Tibial artery (tissue), 4 donors: Measurements from ENCODE around the gene SCAMP2.

Experiments
- DNase-seq, 2 donors: peaks; one replicate each; pipeline ENCODE4 v3.0.0-alpha.2; 2019
- H3K27ac ChIP-seq, 2 donors: fragments of 200-600 bp; sonication (generic) in 1 of 2; 1 replicate in 1 of 2; 2 replicates in 1 of 2; pipeline ENCODE4 v1.5.1; 2018 to 2019; ENCODE audit warnings: mild to moderate bottlenecking in 1 of 2
- H3K27me3 ChIP-seq, 2 donors: fragments of 200-600 bp; sonication (generic) in 1 of 2; one replicate each; pipeline versions ENCODE4 v1.5.1 to v1.6.0; 2016 to 2019
- H3K36me3 ChIP-seq, 3 donors: fragments of 200-600 bp; sonication (generic) in 2 of 3; one replicate each; pipeline ENCODE4 v1.5.1; 2016 to 2019; ENCODE audit warnings: mild to moderate bottlenecking in 2 of 3
- H3K4me1 ChIP-seq, 4 donors: fragments of 200-600 bp; sonication (generic) in 2 of 4; 1 replicate in 3 of 4; 2 replicates in 1 of 4; pipeline ENCODE4 v1.5.1; 2016 to 2019
- H3K4me3 ChIP-seq, 2 donors: fragments of 200-600 bp; sonication (generic) in 1 of 2; 1 replicate in 1 of 2; 2 replicates in 1 of 2; pipeline ENCODE4 v1.5.1; 2018 to 2019; ENCODE audit warnings: mild to moderate bottlenecking in 2 of 2
- H3K9me3 ChIP-seq, 3 donors: fragments of 200-600 bp; sonication (generic) in 1 of 3; one replicate each; pipeline ENCODE4 v1.5.1; 2016 to 2019
- CTCF ChIP-seq, 2 experiments: fragments of 200-600 bp in 1 of 2; fragments of 450-650 bp in 1 of 2; IDR thresholded peaks; one replicate each; pipeline ENCODE4 v1.5.1; 2017 to 2019; ENCODE audit warnings: antibody characterized with exemption in 2 of 2, mild to moderate bottlenecking in 1 of 2, moderate library complexity in 1 of 2
- intact Hi-C: fragments of 100-400 bp; cut with DNase I; formaldehyde crosslinking; loops from one replicate; pipeline ENCODE4 v1.15.0; 2023; ENCODE audit warnings: low total_unique reads

SCAMP2 gene

GRCh38 chr15:74907163-74907870 is 34.2 kb upstream of the SCAMP2 start:
- Histone ChIP-seq H3K27me3 (no peaks in the 10 kb centered on the region), H3K27ac (peak overlapping the region; percentile 95 to 97), H3K4me3 (peak overlapping the region; percentile 92 to 94), H3K4me1 (peaks cover 5 to 25% (median 19%) of the 10 kb centered on the region in 4 donors), H3K9me3 (no peaks in the 10 kb centered on the region), H3K36me3 (peaks cover 17 to 36% (median 26%) of the 10 kb centered on the region in 3 donors)
- intact Hi-C loops, result loop anchor here (5.0 kb wide), 1 partner anchor 125 kb away; the partner anchor contains the start of gene CSK
- TF ChIP-seq CTCF (IDR thresholded peaks at IDR 0.05), result no peak
- no peak for DNase-seq

DNA sequence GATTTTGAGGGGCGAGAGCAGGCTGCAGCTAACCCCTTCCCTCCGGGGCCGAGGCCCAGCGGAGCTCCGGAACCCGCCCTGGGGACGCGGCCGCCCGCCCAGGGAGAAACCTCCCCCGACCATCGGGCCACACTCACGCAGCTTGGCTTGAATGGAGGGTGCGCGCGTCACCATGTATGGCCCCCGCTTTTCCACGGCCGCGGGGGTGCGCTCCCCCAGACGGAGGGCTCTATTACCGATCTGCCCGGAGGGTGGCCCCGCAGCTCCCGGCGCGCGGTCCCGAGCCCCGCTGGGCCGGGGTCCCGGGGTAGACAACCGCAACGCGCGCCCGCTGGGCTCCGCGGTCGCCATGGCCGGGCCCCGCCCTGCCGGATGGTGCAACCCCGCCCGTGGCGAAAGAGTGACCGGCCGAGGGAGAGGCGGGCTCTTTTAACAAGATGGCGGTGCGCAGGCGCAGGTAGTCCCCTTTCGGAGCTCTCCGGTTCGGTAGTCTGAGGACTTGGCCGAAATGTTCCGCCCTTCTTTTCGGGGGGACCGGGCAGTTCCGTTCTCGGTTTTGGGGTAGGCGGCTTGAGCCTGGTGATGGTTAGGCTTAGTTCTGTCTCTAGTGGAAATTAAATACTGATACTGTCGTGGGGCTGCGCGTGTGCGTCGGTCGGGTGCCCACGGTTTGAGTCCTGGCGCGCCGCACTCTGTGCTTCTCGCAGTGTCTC is 33.4 kb upstream of the SCAMP2 start, which contains the start of gene FAM219B:
TSS of gene FAM219B (minus strand) at position 402 of the 713 bp plus-strand sequence. CDS start at position 351, 51 bp downstream.
- H3K4me1 ChIP-seq, result peaks cover 5 to 30% (median 20%) of the 10 kb centered on the region in 4 donors
- peak within 1 kb of the TSS; percentile 95 to 97 for H3K27ac ChIP-seq
- H3K27me3 ChIP-seq, result no peaks in the 10 kb centered on the region
- intact Hi-C loops, result loop anchor here (5.0 kb wide), 1 partner anchor 124 kb away; the partner anchor contains the start of gene CSK
- no peak for TF ChIP-seq CTCF (IDR thresholded peaks at IDR 0.05)
- H3K9me3 ChIP-seq, result no peaks in the 10 kb centered on the region
- peak within 1 kb of the TSS; percentile 92 to 94 for H3K4me3 ChIP-seq
- DNase-seq, result peak; percentile 93 to 96
- peaks cover 18 to 37% (median 33%) of the 10 kb centered on the region in 3 donors for H3K36me3 ChIP-seq

- Histone ChIP-seq H3K9me3 (no peaks in the 10 kb centered on the region), H3K4me3 (peak overlapping the region; percentile 92 to 94), H3K27ac (peak overlapping the region; percentile 95 to 97), H3K36me3 (peaks cover 18 to 36% (median 34%) of the 10 kb centered on the region in 3 donors), H3K27me3 (no peaks in the 10 kb centered on the region), H3K4me1 (peaks cover 5 to 35% (median 22%) of the 10 kb centered on the region in 4 donors)
- peak in 1 of 2 donors; percentile 24 for DNase-seq
- intact Hi-C loops, result loop anchor here (5.0 kb wide), 1 partner anchor 124 kb away; the partner anchor contains the start of gene CSK
- TF ChIP-seq CTCF (IDR thresholded peaks at IDR 0.05), result no peak
Measured at GRCh38 chr15:74906067-74906449, 32.9 kb upstream of the SCAMP2 start.

DNA sequence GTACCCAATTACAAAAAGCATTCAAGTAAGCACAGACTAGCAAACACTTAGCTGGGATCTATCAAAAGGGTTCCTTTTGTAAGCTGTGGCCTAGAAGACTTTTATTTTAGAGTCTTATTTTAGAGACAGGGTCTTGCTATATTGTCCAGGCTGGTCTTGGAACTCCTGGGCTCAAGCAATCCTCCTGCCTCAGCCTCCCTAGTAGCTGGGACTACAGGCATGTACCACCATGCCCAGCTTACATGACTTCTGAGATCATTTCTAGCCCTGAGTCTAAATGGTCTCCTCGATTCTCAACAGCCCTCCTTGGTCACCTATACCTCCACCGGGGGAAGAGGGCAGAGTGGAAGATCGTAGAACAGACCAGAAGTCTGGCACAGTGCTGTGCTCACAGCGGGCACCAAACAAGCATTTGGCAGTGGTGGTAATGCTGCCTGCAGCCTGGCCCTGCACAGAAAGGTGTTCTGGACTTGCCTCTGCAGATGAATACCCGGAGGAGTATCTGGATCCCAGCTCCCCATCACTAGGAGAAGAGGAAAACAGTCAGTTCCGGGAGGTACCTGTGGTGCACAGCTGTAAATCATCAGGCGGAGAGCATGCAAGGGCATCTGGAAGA is 31.1 kb upstream of the SCAMP2 start:
- intact Hi-C loops, result no loop called here
- DNase-seq, result no peak
- Histone ChIP-seq H3K36me3 (peaks cover 30 to 54% (median 51%) of the 10 kb centered on the region in 3 donors), H3K9me3 (no peaks in the 10 kb centered on the region), H3K4me3 (no peak overlapping the region), H3K4me1 (peaks cover 5 to 36% (median 22%) of the 10 kb centered on the region in 4 donors), H3K27ac (no peak overlapping the region), H3K27me3 (no peaks in the 10 kb centered on the region)
- TF ChIP-seq CTCF (IDR thresholded peaks at IDR 0.05), result no peak

DNA sequence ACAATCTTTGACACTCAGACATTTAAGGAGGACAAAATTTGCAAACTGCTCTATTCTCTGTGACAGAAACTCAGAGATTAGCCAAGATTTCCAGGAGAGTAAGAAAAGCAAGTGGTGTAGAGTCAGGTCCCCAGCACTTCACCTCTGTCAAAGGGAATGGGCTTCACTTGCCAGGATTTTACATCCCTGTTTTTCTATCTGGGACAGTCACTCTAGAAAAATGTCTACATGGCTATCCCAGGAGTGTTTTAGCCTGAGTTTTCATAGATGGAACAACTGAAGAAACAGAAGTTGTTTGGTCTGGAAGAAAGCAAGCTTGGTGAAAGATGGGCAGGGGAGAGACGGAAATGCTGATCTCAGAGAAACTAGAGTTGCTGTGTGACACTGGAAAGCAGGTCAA is 30.5 kb upstream of the SCAMP2 start:
- H3K4me3 ChIP-seq, result no peak overlapping the region
- H3K4me1 ChIP-seq, result peaks cover 5 to 36% (median 22%) of the 10 kb centered on the region in 4 donors
- H3K9me3 ChIP-seq, result no peaks in the 10 kb centered on the region
- intact Hi-C loops, result no loop called here
- DNase-seq, result no peak
- H3K27me3 ChIP-seq, result no peaks in the 10 kb centered on the region
- no peak for TF ChIP-seq CTCF (IDR thresholded peaks at IDR 0.05)
- no peak overlapping the region for H3K27ac ChIP-seq
- peaks cover 30 to 60% (median 57%) of the 10 kb centered on the region in 3 donors for H3K36me3 ChIP-seq
